Measurements from ENCODE around the gene HYCC1.
"Not testable (repeated sequence)": the region's sequence is repeated elsewhere in the genome, so short reads cannot be mapped to it uniquely, and the experiment has no call there.

Gene HYCC1

GRCh38 chr7:23013715-23014649 is at the start of gene HYCC1:
TSS of gene HYCC1 (minus strand) at chr7:23014130. CDS start at chr7:22991111, 23,019 bp downstream.
- TF ChIP-seq, protein P1, sequence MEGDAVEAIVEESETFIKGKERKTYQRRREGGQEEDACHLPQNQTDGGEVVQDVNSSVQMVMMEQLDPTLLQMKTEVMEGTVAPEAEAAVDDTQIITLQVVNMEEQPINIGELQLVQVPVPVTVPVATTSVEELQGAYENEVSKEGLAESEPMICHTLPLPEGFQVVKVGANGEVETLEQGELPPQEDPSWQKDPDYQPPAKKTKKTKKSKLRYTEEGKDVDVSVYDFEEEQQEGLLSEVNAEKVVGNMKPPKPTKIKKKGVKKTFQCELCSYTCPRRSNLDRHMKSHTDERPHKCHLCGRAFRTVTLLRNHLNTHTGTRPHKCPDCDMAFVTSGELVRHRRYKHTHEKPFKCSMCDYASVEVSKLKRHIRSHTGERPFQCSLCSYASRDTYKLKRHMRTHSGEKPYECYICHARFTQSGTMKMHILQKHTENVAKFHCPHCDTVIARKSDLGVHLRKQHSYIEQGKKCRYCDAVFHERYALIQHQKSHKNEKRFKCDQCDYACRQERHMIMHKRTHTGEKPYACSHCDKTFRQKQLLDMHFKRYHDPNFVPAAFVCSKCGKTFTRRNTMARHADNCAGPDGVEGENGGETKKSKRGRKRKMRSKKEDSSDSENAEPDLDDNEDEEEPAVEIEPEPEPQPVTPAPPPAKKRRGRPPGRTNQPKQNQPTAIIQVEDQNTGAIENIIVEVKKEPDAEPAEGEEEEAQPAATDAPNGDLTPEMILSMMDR (IDR thresholded peaks at IDR 0.05), result peak; percentile 99
- H3K4me1 ChIP-seq (ENCODE audit: control insufficient read depth in 1 of 2, insufficient read depth in 1 of 2, low read depth in 1 of 2, low read length in 1 of 2), result peaks cover 25 to 37% of the 10 kb centered on the region in 2 experiments
- no peaks in the 10 kb centered on the region for H3K9me3 ChIP-seq
- H3K36me3 ChIP-seq, result no peaks in the 10 kb centered on the region
- H3K4me3 ChIP-seq (ENCODE audit: low read depth in 1 of 2, low read length in 1 of 2), result peak within 1 kb of the TSS; percentile 79 to 87
- H3K27me3 ChIP-seq, result peaks cover 9% of the 10 kb centered on the region
- H3K27ac ChIP-seq, result peak within 1 kb of the TSS; percentile 75

DNA sequence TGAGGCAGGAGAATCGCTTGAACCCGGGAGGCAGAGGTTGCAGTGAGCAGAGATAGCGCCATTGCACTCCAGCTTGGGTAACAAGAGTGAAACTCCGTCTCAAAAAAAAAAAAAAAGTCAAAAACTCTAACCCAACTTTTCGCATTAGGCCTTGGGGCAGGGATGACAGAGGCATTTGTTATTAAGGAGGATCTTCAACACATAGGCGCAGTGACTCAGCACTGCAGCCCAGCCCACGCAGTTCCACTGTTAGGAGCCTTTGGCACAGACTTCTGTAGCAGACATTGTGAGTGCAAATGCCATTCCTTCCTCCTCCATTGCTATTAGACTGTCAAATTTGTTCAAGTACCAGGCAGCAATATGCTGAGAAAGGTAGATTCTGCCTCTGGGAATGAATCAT is 48.5 kb upstream of the HYCC1 start:
- no peaks in the 10 kb centered on the region for H3K9me3 ChIP-seq

GRCh38 chr7:23061327-23061726 is 47.4 kb upstream of the HYCC1 start:
- Histone ChIP-seq H3K36me3 (no peaks in the 10 kb centered on the region), H3K4me1 (ENCODE audit: control insufficient read depth in 1 of 2, insufficient read depth in 1 of 2, low read depth in 1 of 2, low read length in 1 of 2) (peaks cover 22 to 27% of the 10 kb centered on the region in 2 experiments), H3K27me3 (no peaks in the 10 kb centered on the region), H3K9me3 (no peaks in the 10 kb centered on the region), H3K27ac (no peak overlapping the region), H3K4me3 (ENCODE audit: low read depth in 1 of 2, low read length in 1 of 2) (no peak overlapping the region)
- TF ChIP-seq, protein P1 (IDR thresholded peaks at IDR 0.05), result no peak

More for the DNA sequence above, 48.5 kb upstream of the HYCC1 start:
- TF ChIP-seq, protein P1 (IDR thresholded peaks at IDR 0.05), result no peak
- Histone ChIP-seq H3K27me3 (no peaks in the 10 kb centered on the region), H3K4me3 (ENCODE audit: low read depth in 1 of 2, low read length in 1 of 2) (no peak overlapping the region), H3K36me3 (no peaks in the 10 kb centered on the region), H3K4me1 (ENCODE audit: control insufficient read depth in 1 of 2, insufficient read depth in 1 of 2, low read depth in 1 of 2, low read length in 1 of 2) (peaks cover 22 to 27% of the 10 kb centered on the region in 2 experiments), H3K27ac (no peak overlapping the region)

DNA sequence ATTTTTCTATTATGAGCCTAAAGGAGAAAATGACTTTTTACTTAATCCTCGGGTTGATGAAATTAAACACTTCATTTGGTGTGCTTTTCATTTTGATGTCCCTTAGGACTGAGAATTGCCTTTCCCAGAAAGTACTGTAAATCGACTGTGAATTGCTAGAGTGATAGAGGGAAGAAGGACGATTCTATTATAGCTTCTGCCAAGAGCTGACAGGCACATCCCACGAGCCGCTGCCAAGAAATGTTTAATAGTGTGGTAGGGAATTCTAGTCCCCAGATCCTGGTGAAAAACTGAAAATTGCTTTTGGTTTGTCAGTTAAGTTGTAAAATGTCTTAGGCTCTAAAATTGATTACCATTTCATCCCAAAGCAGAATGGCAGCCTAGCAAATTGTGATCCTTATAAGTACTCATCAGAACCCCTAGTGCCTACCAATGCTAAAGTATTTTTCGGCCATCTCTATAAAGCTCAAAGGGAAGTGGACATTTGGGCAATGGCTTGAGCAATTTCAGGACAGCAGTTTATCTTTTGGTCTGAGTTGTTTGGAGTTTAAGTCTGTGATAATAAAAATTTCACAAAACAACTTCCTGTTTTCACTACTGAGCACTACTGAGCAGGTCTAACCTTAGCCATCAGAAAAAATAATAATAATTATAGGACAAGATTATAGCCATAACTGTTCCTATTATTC is 44.6 kb upstream of the HYCC1 start:
- no peaks in the 10 kb centered on the region for H3K9me3 ChIP-seq
- peak overlapping the region; percentile 54 for H3K27ac ChIP-seq
- TF ChIP-seq, protein P1 (IDR thresholded peaks at IDR 0.05), result no peak

DNA sequence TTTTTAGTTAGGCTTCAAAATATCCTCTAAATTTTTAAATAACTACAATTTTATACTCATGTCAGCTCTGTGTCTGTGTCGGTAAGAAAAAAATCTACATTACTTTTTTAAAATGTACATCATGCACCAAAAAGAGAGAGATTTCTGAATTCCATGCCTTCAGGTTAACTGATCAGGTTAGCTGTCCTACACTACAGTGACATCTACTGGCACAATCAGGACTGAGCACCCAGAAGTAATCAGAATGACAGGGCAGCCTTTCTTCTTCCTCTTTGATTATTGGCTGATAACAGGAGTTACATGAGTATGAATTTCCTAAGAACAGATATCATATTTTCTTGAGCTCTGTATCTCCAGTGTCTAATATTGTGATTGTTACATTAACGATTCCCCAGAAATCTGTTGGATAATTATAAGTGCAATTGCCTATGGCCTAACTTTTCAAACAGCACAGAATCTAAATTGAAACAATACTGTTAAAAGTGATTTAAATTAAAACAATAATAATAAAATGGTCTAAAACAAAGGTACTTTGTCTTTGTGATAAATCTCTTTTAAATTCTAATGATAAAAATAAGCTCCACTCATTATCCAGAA is 41.8 kb upstream of the HYCC1 start:
- no peaks in the 10 kb centered on the region for H3K27me3 ChIP-seq
- no peak overlapping the region for H3K27ac ChIP-seq
- H3K4me3 ChIP-seq (ENCODE audit: low read depth in 1 of 2, low read length in 1 of 2), result no peak overlapping the region
- TF ChIP-seq, protein P1 (IDR thresholded peaks at IDR 0.05), result peak; percentile 83
- H3K4me1 ChIP-seq (ENCODE audit: control insufficient read depth in 1 of 2, insufficient read depth in 1 of 2, low read depth in 1 of 2, low read length in 1 of 2), result peaks cover 22 to 27% of the 10 kb centered on the region in 2 experiments
- no peaks in the 10 kb centered on the region for H3K36me3 ChIP-seq
- H3K9me3 ChIP-seq, result no peaks in the 10 kb centered on the region

More for the DNA sequence above, 44.6 kb upstream of the HYCC1 start:
- Histone ChIP-seq H3K4me3 (ENCODE audit: low read depth in 1 of 2, low read length in 1 of 2) (no peak overlapping the region), H3K27me3 (no peaks in the 10 kb centered on the region), H3K4me1 (ENCODE audit: control insufficient read depth in 1 of 2, insufficient read depth in 1 of 2, low read depth in 1 of 2, low read length in 1 of 2) (peaks cover 22 to 30% of the 10 kb centered on the region in 2 experiments), H3K36me3 (no peaks in the 10 kb centered on the region)

GRCh38 chr7:23051124-23051485 is 37.2 kb upstream of the HYCC1 start:
- not testable (repeated sequence) for H3K27me3 ChIP-seq; H3K27ac ChIP-seq; H3K36me3 ChIP-seq; H3K4me1 ChIP-seq (ENCODE audit: control insufficient read depth in 1 of 2, insufficient read depth in 1 of 2, low read depth in 1 of 2, low read length in 1 of 2); H3K4me3 ChIP-seq (ENCODE audit: low read depth in 1 of 2, low read length in 1 of 2); H3K9me3 ChIP-seq

DNA sequence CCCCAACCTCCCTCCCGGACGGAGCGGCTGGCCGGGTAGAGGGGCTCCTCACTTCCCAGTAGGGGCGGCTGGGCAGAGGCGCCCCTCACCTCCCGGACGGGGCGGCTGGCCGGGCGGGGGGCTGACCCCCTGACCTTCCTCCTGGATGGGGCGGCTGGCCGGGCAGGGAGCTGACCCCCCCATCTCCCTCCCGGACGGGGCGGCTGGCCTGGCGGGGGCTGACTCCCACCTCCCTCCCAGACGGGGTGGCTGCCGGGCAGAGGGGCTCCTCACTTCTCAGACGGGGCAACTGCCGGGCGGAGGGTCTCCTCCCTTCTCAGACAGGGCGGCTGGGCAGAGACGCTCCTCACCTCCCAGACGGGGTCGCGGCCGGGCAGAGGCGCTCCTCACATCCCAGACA is 32.4 kb upstream of the HYCC1 start:
- not testable (repeated sequence) for H3K27ac ChIP-seq; H3K9me3 ChIP-seq; H3K4me3 ChIP-seq (ENCODE audit: low read depth in 1 of 2, low read length in 1 of 2); H3K36me3 ChIP-seq; H3K27me3 ChIP-seq; H3K4me1 ChIP-seq (ENCODE audit: control insufficient read depth in 1 of 2, insufficient read depth in 1 of 2, low read depth in 1 of 2, low read length in 1 of 2)

- H3K4me3 ChIP-seq (ENCODE audit: low read depth in 1 of 2, low read length in 1 of 2); H3K4me1 ChIP-seq (ENCODE audit: control insufficient read depth in 1 of 2, insufficient read depth in 1 of 2, low read depth in 1 of 2, low read length in 1 of 2); H3K36me3 ChIP-seq; H3K27me3 ChIP-seq; H3K27ac ChIP-seq; H3K9me3 ChIP-seq: not testable (repeated sequence)
Observed at GRCh38 chr7:23045086-23045485, 31.2 kb upstream of the HYCC1 start.

All from neutrophil (primary cell).